HepG2 (cell line): ENCODE results near the gene CIART. TPM values are rescaled to one million over a fixed set of nuclear protein-coding genes. Genes with fewer than 3 reads are reported as not detected.

ENCODE experiments used
- ATAC-seq: fragments of 200-7000 bp; cut with Tn5 transposase; 3 replicates; pipeline ENCODE4 v1.9.1; 2020; ENCODE audit warnings: mild to moderate bottlenecking, moderate library complexity
- BruUV-seq: library from RNA; stranded (reverse); fragments of 400-500 nt; replicated peaks from 2 replicates; lab custom pipeline; 2021; lab: Mats Ljungman, UMichigan
- CTCF ChIA-PET: fragments of 300-600 bp; formaldehyde crosslinking; extraction: SDS; loops from one replicate; lab custom pipeline; 2021; ENCODE audit warnings: low total read pairs, inconsistent platforms, low intra/inter-chr PET ratio; lab: Yijun Ruan, JAX
- POLR2A ChIA-PET: fragments of 350-600 bp; sonication (Branson Sonifier 250); formaldehyde crosslinking; loops from one replicate; lab custom pipeline; 2020; ENCODE audit warnings: antibody characterized with exemption, inconsistent platforms; lab: Yijun Ruan, JAX
- DNase-seq: peaks from one replicate; pipeline ENCODE4 v3.0.0-alpha.2; 2015; ENCODE audit warnings: low spot score
- FAIRE-seq: peaks from 3 replicates; lab custom pipeline; 2011; peaks lifted over from hg19 to GRCh38; lab: Jason Lieb, UNC
- H2AFZ ChIP-seq: one replicate; pipeline ENCODE4 v1.6.1; 2011; ENCODE audit warnings: low read length, inconsistent platforms
- H3K27ac ChIP-seq: fragments of 300-600 bp; 3 replicates; pipeline ENCODE4 v1.8.0; 2011; ENCODE audit warnings: mixed run types, mild to moderate bottlenecking, mixed read lengths, low read length, inconsistent platforms; ENCODE audit not compliant: insufficient read depth; ENCODE audit errors: extremely low read length
- H3K27me3 ChIP-seq, 2 experiments: fragments of 200-600 bp in 1 of 2; 2 replicates in 1 of 2; 3 replicates in 1 of 2; pipeline versions ENCODE4 v1.6.0 to v1.8.0; 2011; ENCODE audit warnings: low read length in 2 of 2, mild to moderate bottlenecking in 2 of 2, moderate library complexity in 2 of 2, inconsistent platforms in 1 of 2; ENCODE audit not compliant: insufficient read depth in 2 of 2, control insufficient read depth in 1 of 2
- H3K36me3 ChIP-seq, 2 experiments: fragments of 200-600 bp in 1 of 2; replicated peaks in 1 of 2; 2 replicates in 1 of 2; 3 replicates in 1 of 2; pipeline versions ENCODE4 v1.5.1 to v1.8.0; 2011; ENCODE audit warnings: low read length in 2 of 2, inconsistent platforms in 1 of 2; ENCODE audit not compliant: insufficient read depth in 2 of 2, control insufficient read depth in 1 of 2
- H3K4me1 ChIP-seq: 2 replicates; pipeline ENCODE4 v1.5.1; 2012; ENCODE audit warnings: low read length, inconsistent platforms; ENCODE audit not compliant: insufficient read depth
- H3K4me2 ChIP-seq: 2 replicates; pipeline ENCODE4 v1.6.0; 2011; ENCODE audit warnings: low read depth, low read length, inconsistent platforms
- H3K4me3 ChIP-seq, 3 experiments: fragments of 200-600 bp in 1 of 3; sonication (generic), shearing (Covaris generic) in 1 of 3; replicated peaks in 1 of 3; 2 replicates each; pipeline ENCODE4 v1.5.1; 2011 to 2016; ENCODE audit warnings: low read length in 3 of 3, inconsistent platforms in 2 of 3, low read depth in 2 of 3, mild to moderate bottlenecking in 2 of 3, control low read depth in 1 of 3, mixed read lengths in 1 of 3; ENCODE audit not compliant: insufficient read depth in 1 of 3
- H3K79me2 ChIP-seq: one replicate; pipeline ENCODE4 v1.6.1; 2011; ENCODE audit warnings: low read length, inconsistent platforms; ENCODE audit not compliant: insufficient read depth
- H3K9ac ChIP-seq: 2 replicates; pipeline ENCODE4 v1.6.0; 2011; ENCODE audit warnings: mild to moderate bottlenecking, low read depth, low read length, inconsistent platforms; ENCODE audit not compliant: insufficient read depth
- H3K9me3 ChIP-seq: 2 replicates; pipeline ENCODE4 v1.5.1; 2012; ENCODE audit warnings: mild to moderate bottlenecking, low read length
- H4K20me1 ChIP-seq: 2 replicates; pipeline ENCODE4 v1.6.0; 2011; ENCODE audit warnings: inconsistent platforms, mild to moderate bottlenecking, low read length, moderate library complexity; ENCODE audit not compliant: insufficient read depth
- ARNT ChIP-seq: fragments of 450-650 bp; IDR thresholded peaks from 2 replicates; pipeline ENCODE4 v1.6.1; 2017
- ARNTL ChIP-seq: sonication (generic); formaldehyde crosslinking; IDR thresholded peaks from 2 replicates; pipeline ENCODE4 v1.4.0; 2020; ENCODE audit warnings: mild to moderate bottlenecking, missing genetic modification reagents
- ATAD3A ChIP-seq: sonication (generic); formaldehyde crosslinking; IDR thresholded peaks from 2 replicates; pipeline ENCODE4 v1.4.0; 2020; ENCODE audit warnings: missing genetic modification reagents
- BORCS8-MEF2B ChIP-seq: sonication (generic); formaldehyde crosslinking; IDR thresholded peaks from 2 replicates; pipeline ENCODE4 v1.8.0; 2022; ENCODE audit warnings: mild to moderate bottlenecking, missing genetic modification reagents
- FOXC1 ChIP-seq: sonication (generic); formaldehyde crosslinking; IDR thresholded peaks from 2 replicates; pipeline ENCODE4 v1.8.0; 2022; ENCODE audit warnings: mild to moderate bottlenecking, missing genetic modification reagents, borderline replicate concordance
- PHF21A ChIP-seq: sonication (generic); formaldehyde crosslinking; IDR thresholded peaks from 2 replicates; pipeline ENCODE4 v1.5.0; 2020; ENCODE audit warnings: mild to moderate bottlenecking, missing genetic modification reagents
- RXRB ChIP-seq: IDR thresholded peaks from 2 replicates; pipeline ENCODE4 v1.6.1; 2016; ENCODE audit warnings: borderline replicate concordance, missing genetic modification reagents, missing compliant biosample characterization
- WIZ ChIP-seq: sonication (generic); formaldehyde crosslinking; IDR thresholded peaks from 2 replicates; pipeline ENCODE4 v1.5.1; 2020; ENCODE audit warnings: mild to moderate bottlenecking, missing genetic modification reagents
- ZKSCAN5 ChIP-seq: sonication (generic); formaldehyde crosslinking; IDR thresholded peaks from 2 replicates; pipeline ENCODE4 v1.5.1; 2020; ENCODE audit warnings: mild to moderate bottlenecking, missing genetic modification reagents
- ZNF253 ChIP-seq: sonication (generic); formaldehyde crosslinking; IDR thresholded peaks from 2 replicates; pipeline ENCODE4 v1.8.0; 2022; ENCODE audit warnings: mild to moderate bottlenecking, missing genetic modification reagents, borderline replicate concordance
- ZNF558 ChIP-seq: sonication (generic); formaldehyde crosslinking; IDR thresholded peaks from 2 replicates; pipeline ENCODE4 v1.9.0; 2022; ENCODE audit warnings: mild to moderate bottlenecking, missing genetic modification reagents, borderline replicate concordance
- ZNF607 ChIP-seq: sonication (generic); formaldehyde crosslinking; IDR thresholded peaks from 2 replicates; pipeline ENCODE4 v1.5.1; 2020; ENCODE audit warnings: missing genetic modification reagents, mild to moderate bottlenecking, borderline replicate concordance
- ZNF616 ChIP-seq: sonication (generic); formaldehyde crosslinking; IDR thresholded peaks from 2 replicates; pipeline ENCODE4 v1.5.0; 2020; ENCODE audit warnings: low read depth, mild to moderate bottlenecking, missing genetic modification reagents
- WGBS: methylation state at CpG from one replicate; pipeline ENCODE4 v1.1.6; 2017; ENCODE audit warnings: low lambda C conversion rate; 5-methylcytosine and 5-hydroxymethylcytosine counted together
- in situ Hi-C: cut with HindIII; loops from 2 replicates; pipeline ENCODE4 v1.10.0; 2017; ENCODE audit warnings: low pct_unique_long_range_greater_than_20kb; ENCODE audit not compliant: extremely low pct_ligation_motif_present
- intact Hi-C: fragments of 100-400 bp; cut with micrococcal nuclease; formaldehyde crosslinking; loops from one replicate; pipeline ENCODE4 v1.10.0; 2022; ENCODE audit not compliant: unreplicated experiment
- polyA plus RNA-seq, 8 experiments: library from polyadenylated mRNA; depleted of rRNA in 3 of 8; stranded (reverse) in 7 of 8; unstranded in 1 of 8; fragments of >200 nt; fragmentation: Illumina TruSeq in 4 of 8; extraction: Trizol in 4 of 8; gene quantifications; 2 replicates each; pipeline versions ENCODE4 v1.2.1 to v1.2.3, GENCODE V29; 2011 to 2016; ENCODE audit warnings: low read depth in 4 of 8, missing spikeins in 1 of 8, mixed read lengths in 1 of 8; ENCODE audit not compliant: insufficient read depth in 1 of 8
- total RNA-seq, 5 experiments: library from RNA; depleted of rRNA; stranded (reverse); fragments of >200 nt; fragmentation: Illumina TruSeq; extraction: Trizol; gene quantifications; 2 replicates each; pipeline ENCODE4 v1.2.3, GENCODE V29; 2016; ENCODE audit warnings: low read depth in 1 of 5
- TF ChIP-seq, protein P1 (sequence below): sonication (generic); formaldehyde crosslinking; IDR thresholded peaks from 2 replicates; pipeline ENCODE4 v1.4.0; 2020; ENCODE audit warnings: missing genetic modification reagents, mild to moderate bottlenecking, borderline replicate concordance
- TF ChIP-seq, protein P2 (sequence below): sonication (generic); formaldehyde crosslinking; IDR thresholded peaks from 2 replicates; pipeline ENCODE4 v1.4.0; 2020; ENCODE audit warnings: mild to moderate bottlenecking, missing genetic modification reagents
- TF ChIP-seq, protein P3 (sequence below): sonication (generic); formaldehyde crosslinking; IDR thresholded peaks from 2 replicates; pipeline ENCODE4 v1.8.0; 2023; ENCODE audit warnings: mild to moderate bottlenecking, missing genetic modification reagents

The CIART gene
- total and polyA plus RNA-seq, 2 of the 13 experiments (the other 11 are each of a cell fraction or from before 2014, with no cell fraction given) = 0.58 TPM; not detected in 1

DNA sequence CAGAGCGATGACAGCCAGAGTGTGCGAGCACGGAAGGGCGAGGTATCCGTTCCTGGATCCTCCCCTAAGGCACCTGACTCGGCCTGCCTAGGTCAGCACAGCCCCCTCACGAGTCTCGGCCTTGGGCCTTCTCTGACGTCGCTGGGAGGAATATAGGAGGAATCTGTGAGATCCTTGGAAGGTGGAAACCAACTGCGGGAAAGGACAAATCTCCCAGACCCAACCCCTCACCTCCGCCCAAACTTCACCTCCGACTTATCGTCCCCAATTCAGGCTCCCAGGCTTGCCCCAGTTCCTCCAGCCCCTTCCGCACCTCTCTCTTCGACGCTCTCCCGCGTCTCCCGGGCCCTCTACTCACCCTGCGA lies 14.0 kb upstream of the CIART start:
- ChIA-PET POLR2A (interaction anchor here (1.0 to 2.1 kb wide), 5 partner anchors 10 to 96 kb away, joined by 7 to 32 read pairs (median 10); partner anchors contain the start of genes CA14, PRPF3 and RPRD2), CTCF (no interaction called here)
- Histone ChIP-seq H3K9me3 (no peaks in the 10 kb centered on the region), H2AFZ (no peak overlapping the region), H3K36me3 (peaks cover 7 to 26% of the 10 kb centered on the region in 2 experiments; a peak in 4 of 5 replicates), H3K79me2 (peaks cover 21% of the 10 kb centered on the region), H3K4me3 (peak overlapping the region; percentile 88), H3K4me1 (peaks cover 24% of the 10 kb centered on the region), H3K4me2 (peak overlapping the region; percentile 86), H4K20me1 (no peaks in the 10 kb centered on the region), H3K27me3 (no peaks in the 10 kb centered on the region), H3K9ac (peak overlapping the region; percentile 87), H3K27ac (peak overlapping the region; percentile 66)
- in situ Hi-C loops (no loop called here), intact Hi-C loops (no loop called here)
- FAIRE-seq (no peak), ATAC-seq (peak; percentile 57), DNase-seq (no peak)
- 0% methylated on average over 11 of the region's 21 CpGs for WGBS
- no TSS peak for BruUV-seq
- TF ChIP-seq, protein P1, sequence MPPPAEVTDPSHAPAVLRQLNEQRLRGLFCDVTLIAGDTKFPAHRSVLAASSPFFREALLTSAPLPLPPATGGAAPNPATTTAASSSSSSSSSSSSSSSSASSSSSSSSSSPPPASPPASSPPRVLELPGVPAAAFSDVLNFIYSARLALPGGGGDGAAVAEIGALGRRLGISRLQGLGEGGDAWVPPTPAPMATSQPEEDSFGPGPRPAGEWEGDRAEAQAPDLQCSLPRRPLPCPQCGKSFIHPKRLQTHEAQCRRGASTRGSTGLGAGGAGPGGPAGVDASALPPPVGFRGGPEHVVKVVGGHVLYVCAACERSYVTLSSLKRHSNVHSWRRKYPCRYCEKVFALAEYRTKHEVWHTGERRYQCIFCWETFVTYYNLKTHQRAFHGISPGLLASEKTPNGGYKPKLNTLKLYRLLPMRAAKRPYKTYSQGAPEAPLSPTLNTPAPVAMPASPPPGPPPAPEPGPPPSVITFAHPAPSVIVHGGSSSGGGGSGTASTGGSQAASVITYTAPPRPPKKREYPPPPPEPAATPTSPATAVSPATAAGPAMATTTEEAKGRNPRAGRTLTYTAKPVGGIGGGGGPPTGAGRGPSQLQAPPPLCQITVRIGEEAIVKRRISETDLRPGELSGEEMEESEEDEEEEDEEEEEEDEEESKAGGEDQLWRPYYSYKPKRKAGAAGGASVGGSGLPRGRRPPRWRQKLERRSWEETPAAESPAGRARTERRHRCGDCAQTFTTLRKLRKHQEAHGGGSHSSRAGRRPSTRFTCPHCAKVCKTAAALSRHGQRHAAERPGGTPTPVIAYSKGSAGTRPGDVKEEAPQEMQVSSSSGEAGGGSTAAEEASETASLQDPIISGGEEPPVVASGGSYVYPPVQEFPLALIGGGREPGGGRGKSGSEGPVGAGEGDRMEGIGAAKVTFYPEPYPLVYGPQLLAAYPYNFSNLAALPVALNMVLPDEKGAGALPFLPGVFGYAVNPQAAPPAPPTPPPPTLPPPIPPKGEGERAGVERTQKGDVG (CRISPR knock-in tag) = 0 out of 2 replicates have a peak, but pooled peaks have one; percentile 52
- TF ChIP-seq, protein P2, sequence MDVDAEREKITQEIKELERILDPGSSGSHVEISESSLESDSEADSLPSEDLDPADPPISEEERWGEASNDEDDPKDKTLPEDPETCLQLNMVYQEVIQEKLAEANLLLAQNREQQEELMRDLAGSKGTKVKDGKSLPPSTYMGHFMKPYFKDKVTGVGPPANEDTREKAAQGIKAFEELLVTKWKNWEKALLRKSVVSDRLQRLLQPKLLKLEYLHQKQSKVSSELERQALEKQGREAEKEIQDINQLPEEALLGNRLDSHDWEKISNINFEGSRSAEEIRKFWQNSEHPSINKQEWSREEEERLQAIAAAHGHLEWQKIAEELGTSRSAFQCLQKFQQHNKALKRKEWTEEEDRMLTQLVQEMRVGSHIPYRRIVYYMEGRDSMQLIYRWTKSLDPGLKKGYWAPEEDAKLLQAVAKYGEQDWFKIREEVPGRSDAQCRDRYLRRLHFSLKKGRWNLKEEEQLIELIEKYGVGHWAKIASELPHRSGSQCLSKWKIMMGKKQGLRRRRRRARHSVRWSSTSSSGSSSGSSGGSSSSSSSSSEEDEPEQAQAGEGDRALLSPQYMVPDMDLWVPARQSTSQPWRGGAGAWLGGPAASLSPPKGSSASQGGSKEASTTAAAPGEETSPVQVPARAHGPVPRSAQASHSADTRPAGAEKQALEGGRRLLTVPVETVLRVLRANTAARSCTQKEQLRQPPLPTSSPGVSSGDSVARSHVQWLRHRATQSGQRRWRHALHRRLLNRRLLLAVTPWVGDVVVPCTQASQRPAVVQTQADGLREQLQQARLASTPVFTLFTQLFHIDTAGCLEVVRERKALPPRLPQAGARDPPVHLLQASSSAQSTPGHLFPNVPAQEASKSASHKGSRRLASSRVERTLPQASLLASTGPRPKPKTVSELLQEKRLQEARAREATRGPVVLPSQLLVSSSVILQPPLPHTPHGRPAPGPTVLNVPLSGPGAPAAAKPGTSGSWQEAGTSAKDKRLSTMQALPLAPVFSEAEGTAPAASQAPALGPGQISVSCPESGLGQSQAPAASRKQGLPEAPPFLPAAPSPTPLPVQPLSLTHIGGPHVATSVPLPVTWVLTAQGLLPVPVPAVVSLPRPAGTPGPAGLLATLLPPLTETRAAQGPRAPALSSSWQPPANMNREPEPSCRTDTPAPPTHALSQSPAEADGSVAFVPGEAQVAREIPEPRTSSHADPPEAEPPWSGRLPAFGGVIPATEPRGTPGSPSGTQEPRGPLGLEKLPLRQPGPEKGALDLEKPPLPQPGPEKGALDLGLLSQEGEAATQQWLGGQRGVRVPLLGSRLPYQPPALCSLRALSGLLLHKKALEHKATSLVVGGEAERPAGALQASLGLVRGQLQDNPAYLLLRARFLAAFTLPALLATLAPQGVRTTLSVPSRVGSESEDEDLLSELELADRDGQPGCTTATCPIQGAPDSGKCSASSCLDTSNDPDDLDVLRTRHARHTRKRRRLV (CRISPR knock-in tag) = 0 out of 2 replicates have a peak, but pooled peaks have one; percentile 21
- TF ChIP-seq ZNF607 (CRISPR knock-in tag) = peak; percentile 15; the same call in 1 of the 2 replicates
- 0 out of 2 replicates have a peak, but pooled peaks have one; percentile 61 for TF ChIP-seq ATAD3A (CRISPR knock-in tag)
- TF ChIP-seq ZNF616 (CRISPR knock-in tag) = no peak
- 0 out of 2 replicates have a peak, but pooled peaks have one; percentile 54 for TF ChIP-seq ZNF558 (CRISPR knock-in tag)
- 0 out of 2 replicates have a peak, but pooled peaks have one; percentile 25 for TF ChIP-seq BORCS8-MEF2B (CRISPR knock-in tag)
- TF ChIP-seq FOXC1 = no peak
- TF ChIP-seq, protein P3, sequence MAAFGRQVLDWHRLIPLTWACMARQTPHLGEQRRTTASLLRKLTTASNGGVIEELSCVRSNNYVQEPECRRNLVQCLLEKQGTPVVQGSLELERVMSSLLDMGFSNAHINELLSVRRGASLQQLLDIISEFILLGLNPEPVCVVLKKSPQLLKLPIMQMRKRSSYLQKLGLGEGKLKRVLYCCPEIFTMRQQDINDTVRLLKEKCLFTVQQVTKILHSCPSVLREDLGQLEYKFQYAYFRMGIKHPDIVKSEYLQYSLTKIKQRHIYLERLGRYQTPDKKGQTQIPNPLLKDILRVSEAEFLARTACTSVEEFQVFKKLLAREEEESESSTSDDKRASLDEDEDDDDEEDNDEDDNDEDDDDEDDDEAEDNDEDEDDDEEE (CRISPR knock-in tag) = 0 out of 2 replicates have a peak, but pooled peaks have one; percentile 11
- no peak for TF ChIP-seq PHF21A
- no peak for TF ChIP-seq WIZ
- TF ChIP-seq ARNTL (CRISPR knock-in tag) = 0 out of 2 replicates have a peak, but pooled peaks have one; percentile 28
- TF ChIP-seq ZNF253 (CRISPR knock-in tag) = no peak
- TF ChIP-seq ZKSCAN5 (CRISPR knock-in tag) = 0 out of 2 replicates have a peak, but pooled peaks have one; percentile 20
- TF ChIP-seq RXRB (CRISPR knock-in tag) = no peak
- TF ChIP-seq ARNT = no peak
